ENCODE results near the gene NCOA7.

GRCh38 chr6:125792680-125793079, 1.9 kb downstream of the NCOA7 start:
- TF ChIP-seq EZH2phosphoT487 (IDR thresholded peaks at IDR 0.05) (no peak), CTCF (IDR thresholded peaks at IDR 0.05) (no peak)
